ENCODE results near the gene RAET1E. TPM values are rescaled to one million over a fixed set of nuclear protein-coding genes. Genes with fewer than 3 reads are reported as not detected.
"Not testable (repeated sequence)": the region's sequence is repeated elsewhere in the genome, so short reads cannot be mapped to it uniquely, and the experiment has no call there.

RAET1E gene
- total and polyA plus RNA-seq, 4 donors = 0.56 to 0.98 (median 0.93) TPM

DNA sequence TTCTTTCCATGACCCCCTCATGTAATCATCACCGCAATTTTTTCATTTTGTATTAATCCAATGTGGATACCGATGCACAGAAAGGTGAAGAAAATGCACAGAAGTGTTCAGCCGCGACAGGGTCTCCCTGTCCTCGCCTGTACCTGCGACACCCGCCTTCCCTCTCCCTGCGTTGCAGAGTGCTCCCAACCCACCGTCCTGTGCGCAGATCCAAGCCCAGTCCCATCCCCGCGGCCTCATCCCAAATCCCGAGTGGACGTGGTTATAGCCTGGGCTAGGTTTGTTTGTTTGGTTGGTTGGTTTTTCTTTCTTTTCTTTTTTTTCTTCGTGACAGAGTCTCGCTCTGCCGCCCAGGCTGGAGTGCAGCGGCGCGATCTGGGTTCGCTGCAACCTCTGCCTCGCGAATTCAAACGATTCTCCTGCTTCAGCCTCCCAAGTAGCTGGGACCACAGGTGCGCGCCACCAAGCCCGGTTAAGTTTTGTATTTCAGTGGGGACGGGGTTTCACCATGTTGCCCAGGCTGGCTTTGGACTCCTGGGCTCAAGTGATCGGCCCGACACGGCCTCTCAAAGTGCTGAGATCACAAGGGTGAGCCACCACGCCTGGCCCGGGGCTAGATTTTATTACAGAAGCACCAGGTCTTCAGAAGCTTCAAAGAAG, 25.5 kb upstream of the RAET1E start:
- H3K9ac ChIP-seq (ENCODE audit: insufficient read depth in 1 of 2, low read length in 2 of 2) = peak overlapping the region in 1 of 2 donors; percentile 46
- peaks cover 0 to 18% (median 0%) of the 10 kb centered on the region in 5 donors for H3K4me1 ChIP-seq (ENCODE audit: control insufficient read depth in 5 of 5, insufficient read depth in 5 of 5, low read length in 5 of 5)
- peaks cover 0 to 6% (median 3%) of the 10 kb centered on the region in 3 donors for H3K27me3 ChIP-seq (ENCODE audit: control insufficient read depth in 3 of 3, insufficient read depth in 3 of 3, low read length in 2 of 3)
- H3K4me3 ChIP-seq = no peak overlapping the region
- H3K9me3 ChIP-seq (ENCODE audit: control insufficient read depth in 4 of 4, insufficient read depth in 3 of 4, low read length in 3 of 4) = peaks cover 0 to 2% (median 0%) of the 10 kb centered on the region in 4 donors
- no peak overlapping the region for H3K27ac ChIP-seq (ENCODE audit: low read depth in 1 of 2, low read length in 1 of 2)
- no peak for DNase-seq
- 22 to 28% methylated on average over 33 of the region's 33 CpGs for WGBS, 2 donors
- no peak for TF ChIP-seq CTCF (IDR thresholded peaks at IDR 0.05; ENCODE audit: control extremely low read depth, extremely low read depth)
- ATAC-seq (ENCODE audit: insufficient read depth, low FRiP score) = no peak
- H3K36me3 ChIP-seq (ENCODE audit: control insufficient read depth in 4 of 4, insufficient read depth in 4 of 4, low read length in 4 of 4) = no peaks in the 10 kb centered on the region

DNA sequence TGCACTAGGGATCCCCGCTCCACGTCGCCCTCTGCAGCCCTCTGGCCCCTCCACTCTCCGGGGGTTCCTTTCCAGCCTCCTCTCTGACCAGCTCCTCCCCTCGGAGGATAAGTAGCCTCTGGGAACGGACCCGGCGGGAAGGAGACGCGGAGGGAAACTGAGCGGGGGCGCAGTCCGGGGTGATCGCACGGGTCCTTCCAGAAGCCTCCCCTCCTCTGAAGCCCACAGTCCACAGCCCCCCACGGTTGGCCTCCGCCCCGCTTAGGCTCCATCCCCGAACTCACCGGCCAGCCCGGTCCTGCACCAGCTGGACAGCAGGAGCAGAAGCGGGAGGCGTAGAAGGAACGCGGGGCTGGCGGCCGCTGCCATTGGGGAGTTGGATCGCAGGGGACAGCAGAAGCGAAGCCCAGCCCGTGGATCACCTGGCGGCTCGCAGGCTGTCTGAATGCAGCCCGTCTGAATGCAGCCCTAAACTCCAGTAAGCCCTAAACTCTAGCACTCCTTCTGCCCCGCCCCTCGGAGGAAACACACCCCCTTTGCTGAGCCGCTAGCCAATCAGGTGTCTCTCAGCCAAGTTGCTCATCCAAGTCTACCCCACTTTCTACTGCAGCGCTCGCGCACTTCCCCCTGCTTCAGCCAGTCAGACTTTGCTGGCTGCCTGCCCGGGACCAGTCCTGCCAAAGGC, 24.9 kb upstream of the RAET1E start, which contains the start of gene RAET1G:
RAET1G (minus strand) TSS at position 480 of the 685 bp plus-strand sequence; CDS start at position 369, 111 bp downstream.
- no peak for TF ChIP-seq CTCF (IDR thresholded peaks at IDR 0.05; ENCODE audit: control extremely low read depth, extremely low read depth)
- 1% methylated on average over 32 to 40 of the region's 40 CpGs for WGBS, 2 donors
- DNase-seq (peak; percentile 96 to 98 (median 96)), ATAC-seq (ENCODE audit: insufficient read depth, low FRiP score) (peak; percentile 88)
- Histone ChIP-seq H3K9me3 (ENCODE audit: control insufficient read depth in 4 of 4, insufficient read depth in 3 of 4, low read length in 3 of 4) (peaks cover 0 to 2% (median 0%) of the 10 kb centered on the region in 4 donors), H3K27ac (ENCODE audit: low read depth in 1 of 2, low read length in 1 of 2) (no peak within 1 kb of the TSS), H3K9ac (ENCODE audit: insufficient read depth in 1 of 2, low read length in 2 of 2) (peak within 1 kb of the TSS in 1 of 2 donors; percentile 46), H3K27me3 (ENCODE audit: control insufficient read depth in 3 of 3, insufficient read depth in 3 of 3, low read length in 2 of 3) (peaks cover 0 to 6% (median 3%) of the 10 kb centered on the region in 3 donors), H3K4me1 (ENCODE audit: control insufficient read depth in 5 of 5, insufficient read depth in 5 of 5, low read length in 5 of 5) (peaks cover 0 to 18% (median 0%) of the 10 kb centered on the region in 5 donors), H3K4me3 (peak within 1 kb of the TSS; percentile 27), H3K36me3 (ENCODE audit: control insufficient read depth in 4 of 4, insufficient read depth in 4 of 4, low read length in 4 of 4) (no peaks in the 10 kb centered on the region)

DNA sequence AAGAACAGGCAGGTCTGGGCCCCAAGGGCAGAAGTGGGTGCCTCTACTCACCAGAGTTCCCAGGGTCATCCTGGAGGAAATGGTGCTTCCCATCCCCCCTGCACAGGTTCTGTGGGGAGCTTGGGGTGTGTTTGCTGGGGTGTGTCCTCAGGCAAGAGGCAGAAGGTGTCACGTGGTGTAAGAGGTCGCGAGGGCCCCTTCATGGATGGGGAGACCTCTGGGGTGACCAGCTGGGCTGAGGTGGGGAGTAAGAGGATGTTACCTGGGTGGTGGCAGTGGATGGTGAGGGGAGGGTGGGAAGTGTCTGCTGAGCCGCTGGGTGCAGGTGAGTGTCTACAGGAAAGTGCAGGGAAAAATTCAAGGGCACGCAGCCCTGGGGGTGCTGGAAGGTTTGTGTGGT, 24.2 kb upstream of the RAET1E start:
- DNase-seq; H3K36me3 ChIP-seq (ENCODE audit: control insufficient read depth in 4 of 4, insufficient read depth in 4 of 4, low read length in 4 of 4); ATAC-seq (ENCODE audit: insufficient read depth, low FRiP score); H3K9ac ChIP-seq (ENCODE audit: insufficient read depth in 1 of 2, low read length in 2 of 2); H3K27ac ChIP-seq (ENCODE audit: low read depth in 1 of 2, low read length in 1 of 2); H3K27me3 ChIP-seq (ENCODE audit: control insufficient read depth in 3 of 3, insufficient read depth in 3 of 3, low read length in 2 of 3); H3K4me3 ChIP-seq; H3K9me3 ChIP-seq (ENCODE audit: control insufficient read depth in 4 of 4, insufficient read depth in 3 of 4, low read length in 3 of 4): not testable (repeated sequence)
- WGBS, 2 donors = 52 to 53% methylated on average over 5 of the region's 5 CpGs
- H3K4me1 ChIP-seq (ENCODE audit: control insufficient read depth in 5 of 5, insufficient read depth in 5 of 5, low read length in 5 of 5) = peaks cover 0 to 18% (median 0%) of the 10 kb centered on the region in 5 donors

GRCh38 chr6:149921361-149921760, 23.4 kb upstream of the RAET1E start:
- ATAC-seq (ENCODE audit: insufficient read depth, low FRiP score) = no peak
- no peak for DNase-seq
- no peak overlapping the region for H3K27ac ChIP-seq (ENCODE audit: low read depth in 1 of 2, low read length in 1 of 2)
- peaks cover 0 to 18% (median 0%) of the 10 kb centered on the region in 5 donors for H3K4me1 ChIP-seq (ENCODE audit: control insufficient read depth in 5 of 5, insufficient read depth in 5 of 5, low read length in 5 of 5)
- peaks cover 0 to 2% (median 0%) of the 10 kb centered on the region in 4 donors for H3K9me3 ChIP-seq (ENCODE audit: control insufficient read depth in 4 of 4, insufficient read depth in 3 of 4, low read length in 3 of 4)
- WGBS, 2 donors = 90 to 98% methylated on average over 6 of the region's 6 CpGs
- TF ChIP-seq CTCF (IDR thresholded peaks at IDR 0.05; ENCODE audit: control extremely low read depth, extremely low read depth) = no peak
- no peak overlapping the region for H3K4me3 ChIP-seq
- no peak overlapping the region for H3K9ac ChIP-seq (ENCODE audit: insufficient read depth in 1 of 2, low read length in 2 of 2)
- peaks cover 0 to 6% (median 3%) of the 10 kb centered on the region in 3 donors for H3K27me3 ChIP-seq (ENCODE audit: control insufficient read depth in 3 of 3, insufficient read depth in 3 of 3, low read length in 2 of 3)
- H3K36me3 ChIP-seq (ENCODE audit: control insufficient read depth in 4 of 4, insufficient read depth in 4 of 4, low read length in 4 of 4) = no peaks in the 10 kb centered on the region

Data from lung (tissue), 12 donors.